PC-9 (cell line): Measurements from ENCODE around the gene FUS.

Experiments
- EZH2 ChIP-seq: fragments of 200-600 bp; sonication (generic); IDR thresholded peaks from 2 replicates; pipeline ENCODE4 v1.8.0; 2017; ENCODE audit warnings: antibody characterized with exemption, low read depth
- TF ChIP-seq, protein P1 (sequence below): fragments of 200-600 bp; sonication (generic); conservative IDR thresholded peaks from 2 replicates; pipeline ENCODE4 v1.6.1; 2017; ENCODE audit warnings: mixed run types, antibody characterized with exemption, mild to moderate bottlenecking, moderate library complexity

DNA sequence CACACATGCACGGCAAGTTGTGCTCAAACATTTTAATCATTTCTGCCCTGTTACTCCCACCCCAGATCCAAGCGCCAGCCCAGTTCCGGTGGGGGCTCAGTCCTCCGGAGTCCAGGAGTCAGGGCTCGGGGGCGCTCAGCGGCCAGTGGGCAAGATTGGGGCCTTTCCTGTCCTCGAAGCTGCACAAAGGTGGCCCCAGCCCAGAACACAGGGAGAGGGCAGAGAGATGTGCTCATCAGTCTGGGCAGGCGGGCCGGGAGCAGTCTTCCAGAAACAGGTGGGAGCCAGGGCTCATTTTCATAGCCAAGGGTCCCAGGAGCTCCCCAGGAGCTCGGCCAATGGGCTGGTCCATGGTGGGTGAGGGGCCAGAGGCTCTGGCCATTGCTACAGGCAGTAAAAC is 48.5 kb upstream of the FUS start:
- TF ChIP-seq, protein P1, sequence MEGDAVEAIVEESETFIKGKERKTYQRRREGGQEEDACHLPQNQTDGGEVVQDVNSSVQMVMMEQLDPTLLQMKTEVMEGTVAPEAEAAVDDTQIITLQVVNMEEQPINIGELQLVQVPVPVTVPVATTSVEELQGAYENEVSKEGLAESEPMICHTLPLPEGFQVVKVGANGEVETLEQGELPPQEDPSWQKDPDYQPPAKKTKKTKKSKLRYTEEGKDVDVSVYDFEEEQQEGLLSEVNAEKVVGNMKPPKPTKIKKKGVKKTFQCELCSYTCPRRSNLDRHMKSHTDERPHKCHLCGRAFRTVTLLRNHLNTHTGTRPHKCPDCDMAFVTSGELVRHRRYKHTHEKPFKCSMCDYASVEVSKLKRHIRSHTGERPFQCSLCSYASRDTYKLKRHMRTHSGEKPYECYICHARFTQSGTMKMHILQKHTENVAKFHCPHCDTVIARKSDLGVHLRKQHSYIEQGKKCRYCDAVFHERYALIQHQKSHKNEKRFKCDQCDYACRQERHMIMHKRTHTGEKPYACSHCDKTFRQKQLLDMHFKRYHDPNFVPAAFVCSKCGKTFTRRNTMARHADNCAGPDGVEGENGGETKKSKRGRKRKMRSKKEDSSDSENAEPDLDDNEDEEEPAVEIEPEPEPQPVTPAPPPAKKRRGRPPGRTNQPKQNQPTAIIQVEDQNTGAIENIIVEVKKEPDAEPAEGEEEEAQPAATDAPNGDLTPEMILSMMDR, result no peak
- TF ChIP-seq EZH2, result no peak
